Left lung (tissue), 10 donors: Measurements from ENCODE around the gene TEDC1. TPM values are rescaled to one million over a fixed set of nuclear protein-coding genes. Genes with fewer than 3 reads are reported as not detected.
A peak's percentile ranks its signal among the peaks of the same experiment; 100 is the strongest.

Source experiments
- ATAC-seq: fragments of 200-7000 bp; cut with Tn5 transposase; one replicate; pipeline ENCODE4 v1.9.1; 2020; ENCODE audit warnings: moderate library complexity
- DNase-seq, 4 donors: peaks; one replicate each; pipeline ENCODE4 v3.0.0-alpha.2; 2013 to 2020
- H3K27ac ChIP-seq, 2 donors: fragments of 200-600 bp; sonication (generic) in 1 of 2; one replicate each; pipeline versions ENCODE4 v1.5.0 to v1.8.0; 2020 to 2021
- H3K27me3 ChIP-seq, 2 donors: fragments of 200-600 bp; sonication (generic) in 1 of 2; one replicate each; pipeline versions ENCODE4 v1.5.0 to v1.8.0; 2020 to 2021
- H3K36me3 ChIP-seq, 2 donors: fragments of 200-600 bp; sonication (generic) in 1 of 2; one replicate each; pipeline versions ENCODE4 v1.5.0 to v1.8.0; 2020 to 2021
- H3K4me1 ChIP-seq, 2 donors: fragments of 200-600 bp; one replicate each; pipeline ENCODE4 v1.8.0; 2021
- H3K4me3 ChIP-seq, 2 donors: fragments of 200-600 bp; sonication (generic) in 1 of 2; one replicate each; pipeline versions ENCODE4 v1.5.0 to v1.8.0; 2020 to 2021; ENCODE audit warnings: mild to moderate bottlenecking in 1 of 2
- H3K9me3 ChIP-seq, 2 donors: fragments of 200-600 bp; sonication (generic) in 1 of 2; one replicate each; pipeline versions ENCODE4 v1.5.0 to v1.8.0; 2020 to 2021
- intact Hi-C, 2 donors: fragments of 100-400 bp; cut with DNase I; formaldehyde crosslinking; loops; one replicate each; pipeline versions ENCODE4 v1.11.2 to v1.14.2; 2022
- polyA plus RNA-seq, 6 donors: library from polyadenylated mRNA; unstranded; fragments of 120-200 nt; gene quantifications; one replicate each; pipeline ENCODE4 v1.2.1, GENCODE V29; 2013; ENCODE audit not compliant: insufficient read length in 6 of 6
- total RNA-seq, 2 donors: library from RNA; stranded (reverse); fragmentation: NEBNext Ultra II Directional; extraction: Animal tissue kit (Norgen Biotek cat#: 25700); gene quantifications; one replicate each; pipeline ENCODE4 v1.2.1, GENCODE V29; 2021
- TF ChIP-seq, protein P1 (sequence below), 2 donors: fragments of 200-600 bp; sonication (generic) in 1 of 2; IDR thresholded peaks; one replicate each; pipeline versions ENCODE4 v1.5.0 to v1.8.0; 2021; ENCODE audit warnings: antibody characterized with exemption in 2 of 2
- donor health status: DM: no; HTN: yes; CAD: no.
- donor health status: DM: no; HTN: no; CAD: no.

The TEDC1 gene
- total and polyA plus RNA-seq, 8 donors = 5.9 to 16.8 (median 8.8) TPM

DNA sequence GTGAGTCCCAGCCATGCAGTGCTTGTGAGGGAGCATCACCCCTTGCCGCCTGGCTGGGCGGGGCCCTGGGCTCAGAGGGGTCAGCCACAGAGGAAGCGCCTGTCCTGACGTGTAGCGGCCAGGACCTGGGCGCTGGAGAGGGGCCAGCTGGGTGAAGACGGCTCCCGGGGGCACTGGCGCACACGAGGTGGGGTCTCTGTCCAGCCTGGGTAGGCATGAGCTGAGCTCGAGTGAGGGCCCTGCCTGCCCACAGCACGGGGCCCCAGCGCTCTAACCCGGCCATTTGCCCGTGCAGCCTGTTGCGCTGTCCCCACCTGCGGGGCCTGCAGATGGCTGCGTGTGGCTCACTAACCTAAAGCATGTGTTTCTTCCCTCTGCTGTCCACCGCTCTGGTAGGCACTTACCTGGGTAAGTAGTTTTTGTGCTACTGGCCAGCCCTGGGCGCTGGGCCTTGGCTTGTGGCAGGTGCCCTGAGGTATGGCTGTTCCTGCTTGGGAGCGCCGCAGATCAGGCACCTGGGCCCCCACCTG, 23.0 kb upstream of the TEDC1 start:
- Histone ChIP-seq H3K27me3 (peaks cover 0 to 6% of the 10 kb centered on the region in 2 donors), H3K36me3 (peaks cover 0 to 79% of the 10 kb centered on the region in 2 donors), H3K4me1 (peaks cover 23 to 39% of the 10 kb centered on the region in 2 donors), H3K4me3 (no peak overlapping the region), H3K27ac (peak overlapping the region in 1 of 2 donors; percentile 9), H3K9me3 (no peaks in the 10 kb centered on the region)
- DNase-seq (no peak), ATAC-seq (no peak)
- intact Hi-C loops = no loop called here
- TF ChIP-seq, protein P1, sequence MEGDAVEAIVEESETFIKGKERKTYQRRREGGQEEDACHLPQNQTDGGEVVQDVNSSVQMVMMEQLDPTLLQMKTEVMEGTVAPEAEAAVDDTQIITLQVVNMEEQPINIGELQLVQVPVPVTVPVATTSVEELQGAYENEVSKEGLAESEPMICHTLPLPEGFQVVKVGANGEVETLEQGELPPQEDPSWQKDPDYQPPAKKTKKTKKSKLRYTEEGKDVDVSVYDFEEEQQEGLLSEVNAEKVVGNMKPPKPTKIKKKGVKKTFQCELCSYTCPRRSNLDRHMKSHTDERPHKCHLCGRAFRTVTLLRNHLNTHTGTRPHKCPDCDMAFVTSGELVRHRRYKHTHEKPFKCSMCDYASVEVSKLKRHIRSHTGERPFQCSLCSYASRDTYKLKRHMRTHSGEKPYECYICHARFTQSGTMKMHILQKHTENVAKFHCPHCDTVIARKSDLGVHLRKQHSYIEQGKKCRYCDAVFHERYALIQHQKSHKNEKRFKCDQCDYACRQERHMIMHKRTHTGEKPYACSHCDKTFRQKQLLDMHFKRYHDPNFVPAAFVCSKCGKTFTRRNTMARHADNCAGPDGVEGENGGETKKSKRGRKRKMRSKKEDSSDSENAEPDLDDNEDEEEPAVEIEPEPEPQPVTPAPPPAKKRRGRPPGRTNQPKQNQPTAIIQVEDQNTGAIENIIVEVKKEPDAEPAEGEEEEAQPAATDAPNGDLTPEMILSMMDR (IDR thresholded peaks at IDR 0.05) = no peak

DNA sequence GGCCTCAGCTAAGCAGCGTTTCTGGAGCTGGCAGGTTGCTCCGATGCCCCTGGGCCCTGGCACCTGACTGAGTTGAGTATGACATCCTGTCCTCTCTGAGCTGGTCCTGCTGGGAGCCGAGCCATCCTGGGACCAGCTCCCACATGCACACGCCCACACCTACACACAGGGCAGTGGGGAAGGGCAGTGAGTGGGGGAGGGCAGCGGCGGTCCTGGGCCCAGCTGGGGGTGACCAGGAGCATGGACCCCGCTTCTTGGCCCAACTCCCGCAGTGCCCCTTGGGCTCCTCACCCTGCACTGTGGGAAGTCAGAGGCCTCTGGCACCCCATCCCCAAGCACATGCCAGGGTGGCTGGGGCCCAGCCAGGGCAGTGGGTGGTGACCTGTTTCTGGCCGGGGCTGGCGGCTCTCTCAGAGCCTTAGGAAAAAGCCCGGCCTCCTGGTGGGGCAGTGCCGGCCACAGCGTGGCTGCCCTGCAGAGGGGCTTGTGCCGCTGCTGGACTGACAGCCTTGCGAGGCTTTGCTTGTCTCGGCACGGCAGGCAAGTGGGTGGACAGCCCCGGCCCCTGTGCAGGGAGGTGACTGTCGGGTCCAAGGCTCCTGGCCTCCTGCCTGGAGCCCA, 22.3 kb upstream of the TEDC1 start:
- Histone ChIP-seq H3K9me3 (no peaks in the 10 kb centered on the region), H3K27me3 (peaks cover 0 to 13% of the 10 kb centered on the region in 2 donors), H3K4me1 (peaks cover 29 to 46% of the 10 kb centered on the region in 2 donors), H3K4me3 (no peak overlapping the region), H3K36me3 (peaks cover 0 to 71% of the 10 kb centered on the region in 2 donors), H3K27ac (peak overlapping the region in 1 of 2 donors; percentile 9)
- intact Hi-C loops = no loop called here
- TF ChIP-seq, protein P1 (IDR thresholded peaks at IDR 0.05) = no peak
- DNase-seq (no peak), ATAC-seq (no peak)

DNA sequence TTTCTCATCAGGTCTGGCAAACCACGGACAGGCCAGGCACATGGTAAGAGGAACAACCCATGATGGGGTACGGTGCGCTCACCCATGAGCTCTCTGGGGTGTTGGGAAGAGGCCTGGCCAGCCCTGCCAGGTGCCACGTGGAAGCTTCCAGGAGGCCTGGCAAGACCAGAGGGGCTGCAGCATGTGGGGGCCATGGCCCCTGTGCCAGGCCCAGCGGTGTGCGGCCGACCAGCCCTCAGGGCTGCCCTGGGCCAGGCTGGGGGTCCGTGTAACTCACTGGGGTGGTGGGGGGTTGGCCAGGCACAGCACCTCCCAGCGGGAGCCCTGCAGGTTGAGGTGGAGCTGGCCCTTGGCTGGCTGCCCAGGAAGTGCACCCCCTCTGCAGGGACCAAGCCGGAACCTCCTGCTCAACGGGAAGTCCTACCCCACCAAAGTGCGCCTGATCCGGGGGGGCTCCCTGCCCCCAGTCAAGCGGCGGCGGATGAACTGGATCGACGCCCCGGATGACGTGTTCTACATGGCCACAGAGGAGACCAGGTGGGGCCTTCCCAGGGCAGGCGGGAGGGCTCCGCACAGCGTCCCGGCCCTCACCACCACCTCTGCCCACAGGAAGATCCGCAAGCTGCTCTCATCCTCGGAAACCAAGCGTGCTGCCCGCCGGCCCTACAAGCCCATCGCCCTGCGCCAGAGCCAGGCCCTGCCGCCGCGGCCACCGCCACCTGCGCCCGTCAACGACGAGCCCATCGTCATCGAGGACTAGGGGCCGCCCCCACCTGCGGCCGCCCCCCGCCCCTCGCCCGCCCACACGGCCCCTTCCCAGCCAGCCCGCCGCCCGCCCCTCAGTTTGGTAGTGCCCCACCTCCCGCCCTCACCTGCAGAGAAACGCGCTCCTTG, 21.3 kb upstream of the TEDC1 start:
- Histone ChIP-seq H3K36me3 (peaks cover 0 to 62% of the 10 kb centered on the region in 2 donors), H3K4me1 (peaks cover 31 to 51% of the 10 kb centered on the region in 2 donors), H3K27me3 (peaks cover 0 to 21% of the 10 kb centered on the region in 2 donors), H3K27ac (no peak overlapping the region), H3K4me3 (no peak overlapping the region), H3K9me3 (no peaks in the 10 kb centered on the region)
- DNase-seq = peak in 1 of 4 donors; percentile 76
- TF ChIP-seq, protein P1 (IDR thresholded peaks at IDR 0.05) = no peak
- ATAC-seq = no peak
- intact Hi-C loops = no loop called here

DNA sequence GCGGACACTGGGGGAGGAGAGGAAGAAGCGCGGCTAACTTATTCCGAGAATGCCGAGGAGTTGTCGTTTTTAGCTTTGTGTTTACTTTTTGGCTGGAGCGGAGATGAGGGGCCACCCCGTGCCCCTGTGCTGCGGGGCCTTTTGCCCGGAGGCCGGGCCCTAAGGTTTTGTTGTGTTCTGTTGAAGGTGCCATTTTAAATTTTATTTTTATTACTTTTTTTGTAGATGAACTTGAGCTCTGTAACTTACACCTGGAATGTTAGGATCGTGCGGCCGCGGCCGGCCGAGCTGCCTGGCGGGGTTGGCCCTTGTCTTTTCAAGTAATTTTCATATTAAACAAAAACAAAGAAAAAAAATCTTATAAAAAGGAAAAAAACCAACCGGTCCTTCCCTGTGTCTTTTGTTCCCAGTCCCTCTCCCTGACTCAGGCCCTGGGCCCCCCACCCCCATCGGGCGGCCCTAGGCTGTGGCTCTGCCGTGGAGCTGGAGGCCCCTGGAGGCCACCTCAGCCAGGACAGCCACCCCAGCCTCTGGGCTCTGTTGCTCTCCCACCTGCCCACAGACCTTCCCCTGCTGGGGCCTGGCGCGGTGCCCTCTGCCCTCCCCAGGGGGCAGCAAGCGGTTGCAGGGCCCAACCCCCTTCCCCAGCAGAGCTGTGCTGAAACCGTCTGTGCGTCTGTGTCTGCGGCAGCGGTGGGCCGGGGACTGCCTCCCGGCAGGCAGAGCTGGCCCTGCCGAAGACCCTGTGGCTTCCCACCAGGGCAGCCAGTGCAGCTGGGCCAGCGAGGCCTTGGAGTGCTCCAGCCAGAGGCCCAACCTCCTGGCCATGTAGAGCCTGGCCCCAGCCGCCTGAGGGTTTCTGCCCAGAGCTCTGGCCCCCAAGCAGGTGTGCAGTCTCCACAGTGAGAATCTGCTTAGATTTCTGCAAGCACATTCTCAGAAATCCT, 20.4 kb upstream of the TEDC1 start:
- Histone ChIP-seq H3K4me3 (no peak overlapping the region), H3K4me1 (peaks cover 31 to 54% of the 10 kb centered on the region in 2 donors), H3K9me3 (no peaks in the 10 kb centered on the region), H3K27me3 (peaks cover 0 to 31% of the 10 kb centered on the region in 2 donors), H3K36me3 (peaks cover 0 to 52% of the 10 kb centered on the region in 2 donors), H3K27ac (peak overlapping the region in 1 of 2 donors; percentile 28)
- TF ChIP-seq, protein P1 (IDR thresholded peaks at IDR 0.05) = no peak
- intact Hi-C loops = no loop called here
- no peak for ATAC-seq
- DNase-seq = no peak
